SK-N-SH (cell line): Measurements from ENCODE around the gene TTC16. TPM values are rescaled to one million over a fixed set of nuclear protein-coding genes. Genes with fewer than 3 reads are reported as not detected.
A peak's percentile ranks its signal among the peaks of the same experiment; 100 is the strongest.

Experiments
- CTCF ChIA-PET: fragments of 300-600, 350-600 bp; formaldehyde crosslinking; extraction: SDS; loops from one replicate; lab custom pipeline; 2021; lab: Yijun Ruan, JAX
- POLR2A ChIA-PET: fragments of 350-600 bp; sonication (Branson Sonifier 250); formaldehyde crosslinking; extraction: SDS; loops from one replicate; lab custom pipeline; 2020; ENCODE audit warnings: antibody characterized with exemption, inconsistent platforms; lab: Yijun Ruan, JAX
- DNase-seq: peaks from one replicate; pipeline ENCODE4 v3.0.0; 2012
- H2AFZ ChIP-seq: fragments of 200-600 bp; sonication (generic); 2 replicates; pipeline ENCODE4 v1.8.1; 2016; ENCODE audit warnings: antibody characterized with exemption, mild to moderate bottlenecking, low read depth
- H3F3A ChIP-seq: fragments of 200-600 bp; sonication (generic); replicated peaks from 2 replicates; pipeline ENCODE3; 2016; ENCODE audit warnings: antibody characterized with exemption, mild to moderate bottlenecking; ENCODE audit not compliant: insufficient read depth
- H3K27ac ChIP-seq, 2 experiments: fragments of 200-500 bp in 1 of 2; fragments of 200-600 bp in 1 of 2; sonication (Bioruptor generic) in 1 of 2; sonication (generic), shearing (Covaris generic) in 1 of 2; 2 replicates each; pipeline versions ENCODE4 v1.5.1 to v1.6.1; 2014 to 2016; ENCODE audit warnings: low read depth in 2 of 2, inconsistent platforms in 1 of 2, low read length in 1 of 2, mild to moderate bottlenecking in 1 of 2, mixed read lengths in 1 of 2
- H3K27me3 ChIP-seq: fragments of 200-600 bp; sonication (generic), shearing (Covaris generic); 2 replicates; pipeline ENCODE4 v1.6.1; 2016; ENCODE audit warnings: mixed run types; ENCODE audit not compliant: insufficient read depth
- H3K36me3 ChIP-seq, 2 experiments: fragments of 200-500 bp in 1 of 2; fragments of 200-600 bp in 1 of 2; sonication (Bioruptor generic) in 1 of 2; sonication (generic) in 1 of 2; replicated peaks in 1 of 2; 2 replicates each; pipeline versions ENCODE3 to v1.5.1; 2014 to 2016; ENCODE audit warnings: low read length in 1 of 2, mild to moderate bottlenecking in 1 of 2; ENCODE audit not compliant: insufficient read depth in 2 of 2, control insufficient read depth in 1 of 2
- H3K4me1 ChIP-seq, 2 experiments: fragments of 200-500 bp in 1 of 2; fragments of 200-600 bp in 1 of 2; sonication (Bioruptor generic) in 1 of 2; sonication (generic), shearing (Covaris generic) in 1 of 2; 2 replicates each; pipeline versions ENCODE4 v1.5.1 to v1.6.1; 2014 to 2016; ENCODE audit warnings: low read depth in 1 of 2, low read length in 1 of 2, mixed run types in 1 of 2; ENCODE audit not compliant: insufficient read depth in 2 of 2, control insufficient read depth in 1 of 2
- H3K4me2 ChIP-seq: fragments of 200-600 bp; sonication (generic), shearing (Covaris generic); 2 replicates; pipeline ENCODE4 v1.6.1; 2017; ENCODE audit warnings: mixed run types
- H3K4me3 ChIP-seq, 2 experiments: fragments of 200-500 bp in 1 of 2; fragments of 200-600 bp in 1 of 2; sonication (Bioruptor generic) in 1 of 2; sonication (generic), shearing (Covaris generic) in 1 of 2; 2 replicates each; pipeline versions ENCODE4 v1.5.1 to v1.8.1; 2014 to 2016; ENCODE audit warnings: low read depth in 2 of 2, inconsistent platforms in 1 of 2, low read length in 1 of 2, mild to moderate bottlenecking in 1 of 2, mixed read lengths in 1 of 2, moderate library complexity in 1 of 2
- H3K79me2 ChIP-seq: fragments of 200-600 bp; sonication (generic); 2 replicates; pipeline ENCODE4 v1.8.1; 2017; ENCODE audit warnings: mild to moderate bottlenecking; ENCODE audit not compliant: insufficient read depth
- H3K9ac ChIP-seq: fragments of 200-600 bp; sonication (generic); 2 replicates; pipeline ENCODE4 v1.6.1; 2017; ENCODE audit warnings: mixed run types
- H3K9me2 ChIP-seq: fragments of 200-600 bp; sonication (generic); 2 replicates; pipeline ENCODE4 v1.6.1; 2017; ENCODE audit warnings: mixed run types
- H3K9me3 ChIP-seq: fragments of 200-600 bp; sonication (generic); 2 replicates; pipeline ENCODE4 v1.6.1; 2017; ENCODE audit warnings: mixed run types, mild to moderate bottlenecking, moderate library complexity
- H4K20me1 ChIP-seq: fragments of 200-600 bp; sonication (generic); 2 replicates; pipeline ENCODE4 v1.6.1; 2017; ENCODE audit warnings: mild to moderate bottlenecking, mixed run types; ENCODE audit not compliant: insufficient read depth
- CTCF ChIP-seq: fragments of 200-600 bp; sonication (generic); IDR thresholded peaks from 2 replicates; pipeline ENCODE4 v1.6.1; 2017; ENCODE audit warnings: antibody characterized with exemption, mild to moderate bottlenecking, moderate library complexity
- EP300 ChIP-seq, 2 experiments: IDR thresholded peaks; 2 replicates each; pipeline versions ENCODE4 v1.4.0 to v1.6.1; 2012; ENCODE audit warnings: borderline replicate concordance in 1 of 2, low read depth in 1 of 2, low read length in 1 of 2
- EZH2phosphoT487 ChIP-seq: fragments of 200-600 bp; sonication (generic); IDR thresholded peaks from 2 replicates; pipeline ENCODE4 v1.6.1; 2017; ENCODE audit warnings: low read depth, mixed run types, mild to moderate bottlenecking, antibody characterized with exemption, moderate library complexity, borderline replicate concordance
- GABPA ChIP-seq: IDR thresholded peaks from 2 replicates; pipeline ENCODE4 v1.4.0; 2012; ENCODE audit warnings: low read depth, mild to moderate bottlenecking
- MAX ChIP-seq: IDR thresholded peaks from 2 replicates; pipeline ENCODE4 v1.4.0; 2012; ENCODE audit warnings: low read depth
- MEF2A ChIP-seq: IDR thresholded peaks from 2 replicates; pipeline ENCODE4 v1.4.0; 2012; ENCODE audit warnings: low read depth, borderline replicate concordance
- POLR2AphosphoS5 ChIP-seq: IDR thresholded peaks from 2 replicates; pipeline ENCODE4 v1.6.1; 2012; ENCODE audit warnings: low read depth, low read length
- RAD21 ChIP-seq: IDR thresholded peaks from 2 replicates; pipeline ENCODE4 v1.6.1; 2012; ENCODE audit warnings: mild to moderate bottlenecking, low read length
- RCOR1 ChIP-seq: fragments of 150-350 bp; IDR thresholded peaks from 2 replicates; pipeline ENCODE4 v1.6.1; 2017; ENCODE audit warnings: antibody characterized with exemption, low read length
- REST ChIP-seq: IDR thresholded peaks from 2 replicates; pipeline ENCODE4 v1.6.1; 2012; ENCODE audit warnings: mild to moderate bottlenecking, low read depth, low read length, moderate library complexity
- RFX5 ChIP-seq: IDR thresholded peaks from 2 replicates; pipeline ENCODE4 v1.6.1; 2012; ENCODE audit warnings: mild to moderate bottlenecking, improper control_type of control experiment, low read length
- RXRA ChIP-seq: IDR thresholded peaks from 2 replicates; pipeline ENCODE4 v1.4.0; 2012; ENCODE audit warnings: low read depth, mild to moderate bottlenecking, borderline replicate concordance
- SMC3 ChIP-seq: IDR thresholded peaks from 2 replicates; pipeline ENCODE4 v1.6.1; 2012; ENCODE audit warnings: low read depth, low read length, improper control_type of control experiment
- TAF1 ChIP-seq: IDR thresholded peaks from 2 replicates; pipeline ENCODE4 v1.6.1; 2012; ENCODE audit warnings: low read depth, mild to moderate bottlenecking, low read length, moderate library complexity, borderline replicate concordance
- TCF12 ChIP-seq: IDR thresholded peaks from 2 replicates; pipeline ENCODE4 v1.4.0; 2012
- TEAD4 ChIP-seq: IDR thresholded peaks from 2 replicates; pipeline ENCODE4 v1.4.0; 2012; ENCODE audit warnings: mild to moderate bottlenecking, borderline replicate concordance; ENCODE audit not compliant: insufficient read depth
- USF2 ChIP-seq: fragments of 150-350 bp; IDR thresholded peaks from 2 replicates; pipeline ENCODE4 v1.6.1; 2017; ENCODE audit warnings: antibody characterized with exemption, low read length, low read depth, borderline replicate concordance
- ZBTB33 ChIP-seq: IDR thresholded peaks from 2 replicates; pipeline ENCODE4 v1.4.0; 2012; ENCODE audit warnings: low read depth, borderline replicate concordance
- WGBS: methylation state at CpG from one replicate; pipeline ENCODE4 v1.1.6; 2017; ENCODE audit warnings: low lambda C conversion rate; 5-methylcytosine and 5-hydroxymethylcytosine counted together
- polyA plus RNA-seq, 3 experiments: library from polyadenylated mRNA; depleted of rRNA; stranded (reverse); fragments of >200 nt; gene quantifications; 2 replicates each; pipeline ENCODE4 v1.2.3, GENCODE V29; 2012

TTC16 gene
- polyA plus RNA-seq, 1 of the 3 experiments (the other 2 are of a cell fraction) = 0.05 TPM

- no peaks in the 10 kb centered on the region for H3K9me2 ChIP-seq
- no peaks in the 10 kb centered on the region for H3K27me3 ChIP-seq
- 82% methylated on average over 10 of the region's 11 CpGs for WGBS
- no peaks in the 10 kb centered on the region for H3K36me3 ChIP-seq
- CTCF ChIA-PET = interaction anchor here (3.7 kb wide), 1 partner anchor 117 kb away, joined by 14 read pairs; no protein-coding TSS in a partner anchor
- TF ChIP-seq RAD21 (no peak), REST (no peak), MAX (no peak), GABPA (no peak), TAF1 (no peak), ZBTB33 (no peak), USF2 (no peak), TEAD4 (no peak), CTCF (no peak), MEF2A (no peak), RXRA (no peak), TCF12 (no peak), RFX5 (no peak), RCOR1 (no peak), POLR2AphosphoS5 (no peak), SMC3 (no peak), EP300 (IDR thresholded peaks at IDR 0.05; ENCODE audit: borderline replicate concordance in 1 of 2, low read depth in 1 of 2, low read length in 1 of 2) (no peak), EZH2phosphoT487 (no peak)
- TF ChIP-seq, all 33 proteins: peak for 0
- POLR2A ChIA-PET = interaction anchor here (0.6 kb wide), 2 partner anchors 9 to 104 kb away, joined by 3 read pairs; partner anchors contain the start of genes PTRH1 and TTC16
- H3K27ac ChIP-seq = peak within 1 kb of the TSS in 1 of 2 experiments; percentile 23; a peak in 1 of 4 replicates
- peak; percentile 69 for DNase-seq
- H3K9ac ChIP-seq = no peak within 1 kb of the TSS
- no peaks in the 10 kb centered on the region for H3F3A ChIP-seq
- no peaks in the 10 kb centered on the region for H3K79me2 ChIP-seq
- H3K9me3 ChIP-seq = no peaks in the 10 kb centered on the region
- H2AFZ ChIP-seq = no peak within 1 kb of the TSS
- no peaks in the 10 kb centered on the region for H4K20me1 ChIP-seq
- peaks cover 0 to 25% of the 10 kb centered on the region in 2 experiments; a peak in 1 of 4 replicates for H3K4me1 ChIP-seq
- no peak within 1 kb of the TSS for H3K4me3 ChIP-seq
- no peak within 1 kb of the TSS for H3K4me2 ChIP-seq
These were observed 9.0 kb upstream of the TTC16 start, which contains the start of gene CFAP157 for GRCh38 chr9:127706836-127707241. Gene CFAP157, plus strand, starts transcription at chr9:127706988. Its CDS starts 44 bp downstream, at chr9:127707032.
